Psoas muscle (tissue), 8 donors: ENCODE results near the gene FGFR2. TPM values are rescaled to one million over a fixed set of nuclear protein-coding genes. Genes with fewer than 3 reads are reported as not detected.

ENCODE experiments used
- ATAC-seq, 4 donors: fragments of 200-7000 bp; cut with Tn5 transposase; one replicate each; pipeline ENCODE4 v1.9.1; 2020; ENCODE audit warnings: moderate library complexity in 3 of 4, mild to moderate bottlenecking in 2 of 4
- DNase-seq, 2 donors: peaks; one replicate each; pipeline ENCODE4 v3.0.0-alpha.2; 2020
- H3K27ac ChIP-seq: fragments of 200-600 bp; one replicate; pipeline ENCODE4 v1.8.0; 2022
- H3K27me3 ChIP-seq, 3 donors: fragments of 200-600 bp in 1 of 3; one replicate each; pipeline versions ENCODE4 v1.6.1 to v1.8.0; 2013 to 2022; ENCODE audit warnings: low read length in 2 of 3, mild to moderate bottlenecking in 2 of 3, moderate library complexity in 1 of 3; ENCODE audit not compliant: insufficient read depth in 3 of 3
- H3K36me3 ChIP-seq, 2 donors: fragments of 200-600 bp in 1 of 2; one replicate each; pipeline versions ENCODE4 v1.6.1 to v1.8.0; 2013 to 2022; ENCODE audit warnings: low read depth in 1 of 2, mild to moderate bottlenecking in 1 of 2, moderate library complexity in 1 of 2; ENCODE audit not compliant: insufficient read depth in 1 of 2
- H3K4me1 ChIP-seq: fragments of 200-600 bp; one replicate; pipeline ENCODE4 v1.8.0; 2022
- H3K4me3 ChIP-seq: fragments of 200-600 bp; one replicate; pipeline ENCODE4 v1.8.0; 2022; ENCODE audit warnings: mild to moderate bottlenecking
- H3K9me3 ChIP-seq: fragments of 200-600 bp; one replicate; pipeline ENCODE4 v1.8.0; 2022
- CTCF ChIP-seq: fragments of 200-600 bp; IDR thresholded peaks from one replicate; pipeline ENCODE4 v1.8.0; 2022; ENCODE audit warnings: antibody characterized with exemption
- WGBS, 3 donors: extraction: QIAGEN DNeasy Blood & Tissue Kit; methylation state at CpG; one replicate each; pipeline versions ENCODE4 v1.1.6 to v1.1.7; 2013; 5-methylcytosine and 5-hydroxymethylcytosine counted together
- intact Hi-C, 2 donors: fragments of 100-400 bp; cut with DNase I; formaldehyde crosslinking; loops; one replicate each; pipeline versions ENCODE4 v1.11.0 to v1.14.2; 2022
- polyA plus RNA-seq, 3 donors: library from polyadenylated mRNA; stranded (reverse); fragments of 200-250 nt; gene quantifications; one replicate each; pipeline ENCODE4 v1.2.3, GENCODE V29; 2013
- total RNA-seq, 4 donors: library from RNA; stranded (reverse); fragmentation: NEBNext Ultra II Directional in 2 of 4; extraction: Animal tissue kit (Norgen Biotek cat#: 25700) in 2 of 4; gene quantifications; one replicate each; pipeline versions ENCODE4 v1.2.1 to v1.2.4, GENCODE V29; 2021 to 2023
- donor health status: healthy with polysubstance abuse.
- donor health status: DM: no; HTN: no; CAD: no; lungs with moderate emphysema.
- donor health status: Bipolar disorder and iron deficiency.
- donor health status: healthy.
- donor health status: DM: yes; HTN: yes; CAD: no.
- donor health status: DM: no; HTN: no; CAD: no.
- donor health status: DM: no; HTN: no; CAD: no.
- donor health status: DM: yes; HTN: yes; CAD: no.

Gene FGFR2
- total and polyA plus RNA-seq, 7 donors = 0.08 to 0.50 (median 0.20) TPM; not detected in 2

- DNase-seq (no peak), ATAC-seq (no peak)
- 46 to 61% (median 51%) methylated on average over 8 of the region's 8 CpGs for WGBS, 3 donors
- H3K9me3 ChIP-seq = no peaks in the 10 kb centered on the region
- H3K27ac ChIP-seq = no peak overlapping the region
- no peak overlapping the region for H3K4me3 ChIP-seq
- H3K36me3 ChIP-seq = no peaks in the 10 kb centered on the region
- intact Hi-C loops = no loop called here
- TF ChIP-seq CTCF = no peak
- H3K27me3 ChIP-seq = peaks cover 0 to 5% (median 0%) of the 10 kb centered on the region in 3 donors
- H3K4me1 ChIP-seq = no peaks in the 10 kb centered on the region
These were observed 113.8 kb downstream of the FGFR2 start for GRCh38 chr10:121484401-121484800.

GRCh38 chr10:121481180-121481579 lies 117.1 kb downstream of the FGFR2 start:
- WGBS, 3 donors = 83 to 96% (median 87%) methylated on average over 1 of the region's 1 CpG
- H3K4me3 ChIP-seq = no peak overlapping the region
- DNase-seq (no peak), ATAC-seq (no peak)
- no peak overlapping the region for H3K27ac ChIP-seq
- intact Hi-C loops = no loop called here
- H3K4me1 ChIP-seq = no peaks in the 10 kb centered on the region
- peaks cover 0 to 5% (median 0%) of the 10 kb centered on the region in 3 donors for H3K27me3 ChIP-seq
- H3K36me3 ChIP-seq = no peaks in the 10 kb centered on the region
- TF ChIP-seq CTCF = no peak
- no peaks in the 10 kb centered on the region for H3K9me3 ChIP-seq

GRCh38 chr10:121478556-121478955 lies 119.7 kb downstream of the FGFR2 start:
- Histone ChIP-seq H3K4me1 (no peaks in the 10 kb centered on the region), H3K4me3 (no peak overlapping the region), H3K27me3 (peaks cover 0 to 5% (median 0%) of the 10 kb centered on the region in 3 donors), H3K9me3 (no peaks in the 10 kb centered on the region), H3K36me3 (no peaks in the 10 kb centered on the region), H3K27ac (no peak overlapping the region)
- TF ChIP-seq CTCF = no peak
- intact Hi-C loops = no loop called here
- ATAC-seq = no peak
- 86 to 89% (median 89%) methylated on average over 7 of the region's 7 CpGs for WGBS, 3 donors
- DNase-seq = no peak

GRCh38 chr10:121469797-121470606 lies 128.2 kb downstream of the FGFR2 start:
- no peaks in the 10 kb centered on the region for H3K27me3 ChIP-seq
- no peaks in the 10 kb centered on the region for H3K36me3 ChIP-seq
- no peak overlapping the region for H3K27ac ChIP-seq
- ATAC-seq (no peak), DNase-seq (no peak)
- no peak for TF ChIP-seq CTCF
- intact Hi-C loops = no loop called here
- no peaks in the 10 kb centered on the region for H3K4me1 ChIP-seq
- no peaks in the 10 kb centered on the region for H3K9me3 ChIP-seq
- no peak overlapping the region for H3K4me3 ChIP-seq
- WGBS, 3 donors = 49 to 61% (median 51%) methylated on average over 19 of the region's 19 CpGs
